ENCODE results near the gene GALNT10. TPM values are rescaled to one million over a fixed set of nuclear protein-coding genes. Genes with fewer than 3 reads are reported as not detected.

Gene GALNT10
- total and polyA plus RNA-seq, 2 of the 4 experiments (the other 2 are of a cell fraction), result 46.2 to 67.0 TPM

- ChIA-PET CTCF (no interaction called here), POLR2A (ENCODE audit: unreplicated experiment) (no interaction called here)
- no CpG with 5 or more reads among the region's 2 CpGs for WGBS, 2 experiments (ENCODE audit: extremely low coverage in 2 of 2, insufficient read length in 1 of 2)
Observed at GRCh38 chr5:154176181-154176580, 14.4 kb upstream of the GALNT10 start.

More at GRCh38 chr5:154176181-154176580, 14.4 kb upstream of the GALNT10 start:
- Histone ChIP-seq H3K9me3 (ENCODE audit: control insufficient read depth, insufficient read depth, low read length) (no peaks in the 10 kb centered on the region), H2AK9ac (replicated peaks; ENCODE audit: low read depth, low read length, poor library complexity) (no peak overlapping the region), H3K36me3 (ENCODE audit: control insufficient read depth, insufficient read depth, low read length) (no peaks in the 10 kb centered on the region), H3K9ac (ENCODE audit: low read depth, low read length) (no peak overlapping the region), H3K56ac (ENCODE audit: extremely low read depth, insufficient read depth, low read length) (no peak overlapping the region), H4K20me1 (ENCODE audit: insufficient read depth, low read length) (no peaks in the 10 kb centered on the region), H3K4me2 (ENCODE audit: low read depth, low read length) (no peak overlapping the region), H3K23ac (ENCODE audit: low read depth, low read length) (no peak overlapping the region), H3K4me1 (ENCODE audit: control insufficient read depth, insufficient read depth, low read length) (no peaks in the 10 kb centered on the region), H3K79me1 (ENCODE audit: low read depth in 1 of 2, low read length in 2 of 2) (no peaks in the 10 kb centered on the region), H4K8ac (ENCODE audit: low read depth in 2 of 2, low read length in 2 of 2) (no peak overlapping the region), H3K4me3 (ENCODE audit: insufficient read depth, low read depth, low read length) (no peak overlapping the region), H4K91ac (ENCODE audit: insufficient read depth, low read depth, low read length) (no peak overlapping the region), H3K4ac (ENCODE audit: low read depth, low read length) (no peak overlapping the region), H2BK20ac (ENCODE audit: low read depth, low read length) (no peak overlapping the region), H3K9me1 (ENCODE audit: insufficient read depth, low read length) (no peaks in the 10 kb centered on the region), H2BK5ac (ENCODE audit: low read depth, low read length, poor library complexity, severe bottlenecking) (no peak overlapping the region), H3K27ac (ENCODE audit: insufficient read depth, low read length) (no peak overlapping the region), H2BK120ac (ENCODE audit: low read depth, low read length) (no peak overlapping the region), H3K27me3 (ENCODE audit: control insufficient read depth, insufficient read depth, low read length) (peaks cover 34% of the 10 kb centered on the region), H4K5ac (ENCODE audit: low read depth, low read length) (no peak overlapping the region), H2AFZ (replicated peaks; ENCODE audit: low read length, poor library complexity) (no peak overlapping the region), H2BK15ac (ENCODE audit: low read depth, low read length) (no peak overlapping the region), H3K14ac (replicated peaks; ENCODE audit: low read depth, low read length) (no peak overlapping the region), H2AK5ac (ENCODE audit: low read depth, low read length) (no peak overlapping the region), H3K18ac (ENCODE audit: low read depth, low read length) (no peak overlapping the region)
- TF ChIP-seq POLR2A (IDR thresholded peaks at IDR 0.05; ENCODE audit: low read depth, low read length) (no peak), RAD21 (IDR thresholded peaks at IDR 0.05; ENCODE audit: low read length) (no peak), RCOR1 (IDR thresholded peaks at IDR 0.05; ENCODE audit: insufficient replicate concordance, low read length) (no peak), CEBPB (IDR thresholded peaks at IDR 0.05; ENCODE audit: low read depth, low read length) (no peak), USF2 (IDR thresholded peaks at IDR 0.05; ENCODE audit: low read depth, low read length) (no peak), MXI1 (IDR thresholded peaks at IDR 0.05; ENCODE audit: borderline replicate concordance, low read depth, low read length) (no peak), FOS (IDR thresholded peaks at IDR 0.05; ENCODE audit: low read depth, low read length) (no peak), BHLHE40 (IDR thresholded peaks at IDR 0.05; ENCODE audit: low read depth, low read length) (no peak), CTCF (conservative IDR thresholded peaks at IDR 0.05; ENCODE audit: low read depth, low read length) (no peak), MAZ (IDR thresholded peaks at IDR 0.05; ENCODE audit: borderline replicate concordance, low read depth, low read length) (no peak), ELK1 (IDR thresholded peaks at IDR 0.05; ENCODE audit: borderline replicate concordance, low read depth, low read length) (no peak), SMC3 (IDR thresholded peaks at IDR 0.05; ENCODE audit: low read depth, low read length) (no peak), MAFK (IDR thresholded peaks at IDR 0.05; ENCODE audit: low read depth, low read length) (no peak), NFE2L2 (IDR thresholded peaks at IDR 0.05; ENCODE audit: low read depth, low read length) (no peak), CHD1 (IDR thresholded peaks at IDR 0.05; ENCODE audit: low read depth, low read length) (no peak), RFX5 (IDR thresholded peaks at IDR 0.05; ENCODE audit: low read depth, low read length) (no peak)
- DNase-seq, result peak; percentile 50
- intact Hi-C loops (cut with micrococcal nuclease) (no loop called here), dilution Hi-C loops (cut with HindIII; ENCODE audit: low sequenced_read_pairs, unreplicated experiment) (no loop called here), in situ Hi-C loops (cut with MboI; ENCODE audit: low sequenced_read_pairs) (no loop called here)
- no TSS peak for BruUV-seq (replicated peaks)
- peak; percentile 33; the same call in 1 of the 2 replicates for ATAC-seq (ENCODE audit: low read depth)

Data from IMR-90 (cell line).